Endothelial cell of umbilical vein (primary cell): Measurements from ENCODE around the gene MRPL27. TPM values are rescaled to one million over a fixed set of nuclear protein-coding genes. Genes with fewer than 3 reads are reported as not detected.

Experiments
- BruUV-seq: library from RNA; stranded (reverse); fragments of 400-500 nt; replicated peaks from 2 replicates; lab custom pipeline; 2021; lab: Mats Ljungman, UMichigan
- CTCF ChIA-PET: fragments of 300-600, 350-600 bp; sonication (Branson Sonifier 250); formaldehyde crosslinking; loops from one replicate; lab custom pipeline; 2021; ENCODE audit warnings: antibody characterized with exemption, inconsistent platforms; lab: Charles Lee
- POLR2A ChIA-PET: fragments of 300-600, 350-600 bp; sonication (Branson Sonifier 250); formaldehyde crosslinking; loops from one replicate; lab custom pipeline; 2021; ENCODE audit warnings: antibody characterized with exemption, inconsistent platforms; lab: Charles Lee
- DNase-seq: peaks from one replicate; pipeline ENCODE4 v3.0.0-alpha.2; 2011; ENCODE audit warnings: low read depth, low spot score
- FAIRE-seq: peaks from 2 replicates; lab custom pipeline; 2011; peaks lifted over from hg19 to GRCh38; lab: Jason Lieb, UNC
- H2AFZ ChIP-seq: 2 replicates; pipeline ENCODE4 v1.6.0; 2012; ENCODE audit warnings: low read depth, low read length, control low read depth, inconsistent platforms
- H3K27ac ChIP-seq: 2 replicates; pipeline ENCODE4 v1.5.1; 2011; ENCODE audit warnings: low read depth, mild to moderate bottlenecking, control low read depth, low read length, moderate library complexity; ENCODE audit not compliant: insufficient read depth
- H3K27me3 ChIP-seq, 2 experiments: 2 replicates each; pipeline versions ENCODE4 v1.6.0 to v1.6.1; 2011; ENCODE audit warnings: low read length in 2 of 2, mixed read lengths in 1 of 2; ENCODE audit not compliant: control insufficient read depth in 2 of 2, insufficient read depth in 2 of 2
- H3K36me3 ChIP-seq, 2 experiments: 2 replicates in 1 of 2; 3 replicates in 1 of 2; pipeline ENCODE4 v1.5.1; 2011; ENCODE audit warnings: low read length in 2 of 2, mild to moderate bottlenecking in 1 of 2, moderate library complexity in 1 of 2; ENCODE audit not compliant: control insufficient read depth in 2 of 2, insufficient read depth in 2 of 2; ENCODE audit errors: extremely low read depth in 1 of 2
- H3K4me1 ChIP-seq: 3 replicates; pipeline ENCODE4 v1.5.1; 2011; ENCODE audit warnings: mild to moderate bottlenecking, low read length; ENCODE audit not compliant: control insufficient read depth, insufficient read depth; ENCODE audit errors: extremely low read depth
- H3K4me2 ChIP-seq: 2 replicates; pipeline ENCODE4 v1.6.1; 2011; ENCODE audit warnings: low read length, control low read depth, mixed read lengths; ENCODE audit not compliant: insufficient read depth
- H3K4me3 ChIP-seq, 3 experiments: fragments of 200-600 bp in 1 of 3; sonication (generic), shearing (Covaris generic) in 1 of 3; replicated peaks in 1 of 3; 2 replicates each; pipeline ENCODE4 v1.5.1; 2011 to 2016; ENCODE audit warnings: control low read depth in 3 of 3, low read length in 3 of 3, mild to moderate bottlenecking in 2 of 3, inconsistent platforms in 1 of 3, low read depth in 1 of 3, moderate library complexity in 1 of 3; ENCODE audit not compliant: insufficient read depth in 1 of 3
- H3K79me2 ChIP-seq: 2 replicates; pipeline ENCODE4 v1.6.0; 2012; ENCODE audit warnings: low read length, inconsistent platforms; ENCODE audit not compliant: control insufficient read depth, insufficient read depth
- H3K9ac ChIP-seq: replicated peaks from 2 replicates; pipeline ENCODE3; 2011; ENCODE audit warnings: low read length, control low read depth; ENCODE audit not compliant: insufficient read depth; ENCODE audit errors: extremely low read depth
- H3K9me1 ChIP-seq: replicated peaks from 3 replicates; pipeline ENCODE4 v1.6.0; 2011; ENCODE audit warnings: mild to moderate bottlenecking, low read length; ENCODE audit not compliant: control insufficient read depth, insufficient read depth; ENCODE audit errors: extremely low read depth
- H3K9me3 ChIP-seq: replicated peaks from 2 replicates; pipeline ENCODE4 v1.5.1; 2012; ENCODE audit warnings: low read length, inconsistent platforms; ENCODE audit not compliant: control insufficient read depth, insufficient read depth
- H4K20me1 ChIP-seq: replicated peaks from 2 replicates; pipeline ENCODE3; 2011; ENCODE audit warnings: mild to moderate bottlenecking, low read length; ENCODE audit not compliant: control insufficient read depth, insufficient read depth; ENCODE audit errors: extremely low read depth
- CTCF ChIP-seq, 2 donors: IDR thresholded peaks; 1 replicate in 1 of 2; 2 replicates in 1 of 2; pipeline ENCODE4 v1.5.1; 2011; ENCODE audit warnings: low read length in 2 of 2, mild to moderate bottlenecking in 2 of 2, moderate library complexity in 2 of 2, control low read depth in 1 of 2, inconsistent platforms in 1 of 2, low read depth in 1 of 2; ENCODE audit not compliant: insufficient read depth in 1 of 2; ENCODE audit errors: extremely low read depth in 1 of 2
- EZH2 ChIP-seq: IDR thresholded peaks from 2 replicates; pipeline ENCODE4 v1.6.1; 2012; ENCODE audit warnings: borderline replicate concordance, low read depth, mild to moderate bottlenecking, moderate library complexity, low read length, inconsistent platforms; ENCODE audit not compliant: severe bottlenecking
- FOS ChIP-seq: IDR thresholded peaks from 2 replicates; pipeline ENCODE4 v1.6.1; 2011; ENCODE audit warnings: mild to moderate bottlenecking, low read length, moderate library complexity, borderline replicate concordance; ENCODE audit not compliant: insufficient read depth
- GATA2 ChIP-seq: IDR thresholded peaks from 2 replicates; pipeline ENCODE4 v1.7.0; 2011; ENCODE audit warnings: low read depth, mild to moderate bottlenecking, moderate library complexity, mixed read lengths, low read length; ENCODE audit not compliant: insufficient read length, insufficient read depth
- JUN ChIP-seq: IDR thresholded peaks from 2 replicates; pipeline ENCODE4 v1.6.1; 2011; ENCODE audit warnings: borderline replicate concordance, low read depth; ENCODE audit not compliant: insufficient read length, insufficient read depth
- MAX ChIP-seq: IDR thresholded peaks from 2 replicates; pipeline ENCODE4 v1.6.1; 2011; ENCODE audit not compliant: insufficient read depth, insufficient read length
- MYC ChIP-seq: IDR thresholded peaks from one replicate; pipeline ENCODE4 v1.6.1; 2011; ENCODE audit warnings: mild to moderate bottlenecking, low read depth, low read length
- POLR2A ChIP-seq: IDR thresholded peaks from 2 replicates; pipeline ENCODE4 v1.6.1; 2012; ENCODE audit warnings: low read depth, mild to moderate bottlenecking, control low read depth, low read length
- POLR2AphosphoS5 ChIP-seq: IDR thresholded peaks from 2 replicates; pipeline ENCODE4 v1.6.1; 2012; ENCODE audit warnings: low read depth, mild to moderate bottlenecking, control low read depth, low read length, moderate library complexity; ENCODE audit not compliant: insufficient read depth
- dilution Hi-C: fragments of 300-500 bp; cut with MboI; formaldehyde crosslinking; loops from one replicate; pipeline ENCODE4 v1.15.0; 2019; ENCODE audit warnings: low sequenced_read_pairs; ENCODE audit not compliant: extremely low pct_ligation_motif_present
- intact Hi-C: fragments of 100-400 bp; cut with micrococcal nuclease; formaldehyde crosslinking; loops from one replicate; pipeline ENCODE4 v1.10.0; 2022
- polyA plus RNA-seq, 4 experiments: library from polyadenylated mRNA; depleted of rRNA in 3 of 4; stranded (reverse) in 3 of 4; unstranded in 1 of 4; fragments of >200 nt; gene quantifications; 2 replicates each; pipeline versions ENCODE4 v1.2.1 to v1.2.3, GENCODE V29; 2011 to 2012; ENCODE audit warnings: missing spikeins in 1 of 4
- total RNA-seq: library from RNA; stranded (reverse); gene quantifications from 2 replicates; pipeline ENCODE4 v1.2.3, GENCODE V29; 2021

The MRPL27 gene
- total and polyA plus RNA-seq, 2 donors (not counting 3 experiments of a cell fraction or from before 2014, with no cell fraction given): 76.2 to 158 TPM

- no peak overlapping the region for H2AFZ ChIP-seq
- H3K9me3 ChIP-seq: no peaks in the 10 kb centered on the region
- dilution Hi-C loops (no loop called here), intact Hi-C loops (no loop called here)
- FAIRE-seq (no peak), DNase-seq (no peak)
- TF ChIP-seq GATA2: no peak
- no peak for TF ChIP-seq MAX
- TF ChIP-seq CTCF (IDR thresholded peaks at IDR 0.05; ENCODE audit: extremely low read depth in 1 of 2, insufficient read depth in 1 of 2, low read depth in 1 of 2, low read length in 2 of 2): no peak
- TF ChIP-seq MYC: no peak
- no peak for TF ChIP-seq EZH2
- no peak for TF ChIP-seq POLR2AphosphoS5
- no peak for TF ChIP-seq POLR2A
- TF ChIP-seq JUN: no peak
- TF ChIP-seq FOS: no peak
- no peaks in the 10 kb centered on the region for H4K20me1 ChIP-seq
- ChIA-PET POLR2A (no interaction called here), CTCF (interaction anchor here (1.3 to 4.9 kb wide), 2 partner anchors 11 to 14 kb away, joined by 5 to 24 read pairs; no protein-coding TSS in a partner anchor)
- H3K79me2 ChIP-seq: peaks cover 14% of the 10 kb centered on the region
- no peaks in the 10 kb centered on the region for H3K36me3 ChIP-seq
- no peak overlapping the region for H3K27ac ChIP-seq
- no TSS peak for BruUV-seq
- peaks cover 0 to 5% of the 10 kb centered on the region in 2 experiments for H3K27me3 ChIP-seq
- H3K4me1 ChIP-seq: peaks cover 28% of the 10 kb centered on the region
- H3K9me1 ChIP-seq: no peaks in the 10 kb centered on the region
- H3K9ac ChIP-seq: no peak overlapping the region
- no peak overlapping the region for H3K4me2 ChIP-seq
- no peak overlapping the region for H3K4me3 ChIP-seq
Measured at GRCh38 chr17:50347894-50348291, 25.1 kb downstream of the MRPL27 start.
